Measurements from ENCODE around the gene LINS1.

- TF ChIP-seq CTCF (IDR thresholded peaks at IDR 0.05) (no peak), POLR2A (IDR thresholded peaks at IDR 0.05) (no peak)
Observed at GRCh38 chr15:100526027-100526481, 75.9 kb downstream of the LINS1 start.
